NCI-H2081 (cell line): ENCODE measurements around the gene MAD1L1.

Source experiments
- DNase-seq, 2 experiments: peaks; one replicate each; lab custom pipeline; 2025; lab: John Stamatoyannopoulos, UW

MAD1L1 gene

DNA sequence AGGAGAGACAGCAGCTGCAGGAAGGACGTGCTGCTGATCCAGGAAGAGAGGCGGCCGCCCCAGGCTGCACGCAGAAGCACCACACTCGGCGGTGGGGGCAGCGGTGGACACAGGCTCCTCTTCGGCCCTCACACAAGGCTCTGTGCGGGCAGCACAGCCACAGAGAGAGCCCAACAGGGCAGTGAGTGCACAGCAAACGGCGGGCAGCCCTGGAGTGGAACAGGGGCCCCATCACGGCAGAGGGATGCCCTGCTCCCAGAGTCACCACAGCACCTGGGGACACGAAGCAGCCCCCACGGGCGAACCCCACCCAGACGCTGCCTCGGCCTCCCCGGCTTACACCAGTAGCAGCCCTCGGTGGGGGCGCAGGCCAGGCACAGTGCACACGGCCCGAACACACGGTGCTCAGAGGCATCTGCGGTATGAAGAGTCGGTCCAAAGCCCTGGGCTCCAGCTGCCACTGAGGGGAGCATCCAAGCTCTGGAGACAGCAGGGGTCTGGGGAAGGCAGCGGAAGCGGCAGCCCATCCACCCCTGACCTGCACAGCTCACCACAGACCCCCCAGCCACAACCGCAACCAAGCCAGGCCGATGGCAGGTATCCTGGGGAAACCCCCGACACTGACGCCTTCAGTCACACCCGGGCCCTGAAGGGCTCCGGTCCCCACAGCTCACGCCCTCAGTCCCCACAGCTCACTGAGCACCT lies 26.1 kb upstream of the MAD1L1 start:
- no peak for DNase-seq

DNA sequence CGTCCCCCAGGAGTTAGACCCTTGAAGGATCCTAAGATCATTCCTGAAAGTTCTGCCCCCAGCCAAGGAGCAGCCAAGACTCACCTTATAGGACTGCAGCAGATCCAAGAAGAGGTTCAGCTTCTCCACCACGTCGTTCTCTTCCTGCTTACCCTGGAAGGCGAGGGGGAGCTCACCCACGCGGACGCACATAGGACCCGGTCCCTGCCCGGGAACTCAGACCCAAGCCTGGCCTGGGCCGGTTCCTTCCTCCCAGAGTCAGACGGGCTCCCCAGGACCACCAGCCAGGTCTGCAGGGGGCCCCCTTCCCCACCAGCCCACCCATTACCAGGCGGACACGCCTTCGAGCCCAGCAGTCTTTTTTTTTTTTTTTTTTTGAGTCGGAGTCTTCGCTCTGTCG lies 24.9 kb upstream of the MAD1L1 start:
- DNase-seq = no peak

DNA sequence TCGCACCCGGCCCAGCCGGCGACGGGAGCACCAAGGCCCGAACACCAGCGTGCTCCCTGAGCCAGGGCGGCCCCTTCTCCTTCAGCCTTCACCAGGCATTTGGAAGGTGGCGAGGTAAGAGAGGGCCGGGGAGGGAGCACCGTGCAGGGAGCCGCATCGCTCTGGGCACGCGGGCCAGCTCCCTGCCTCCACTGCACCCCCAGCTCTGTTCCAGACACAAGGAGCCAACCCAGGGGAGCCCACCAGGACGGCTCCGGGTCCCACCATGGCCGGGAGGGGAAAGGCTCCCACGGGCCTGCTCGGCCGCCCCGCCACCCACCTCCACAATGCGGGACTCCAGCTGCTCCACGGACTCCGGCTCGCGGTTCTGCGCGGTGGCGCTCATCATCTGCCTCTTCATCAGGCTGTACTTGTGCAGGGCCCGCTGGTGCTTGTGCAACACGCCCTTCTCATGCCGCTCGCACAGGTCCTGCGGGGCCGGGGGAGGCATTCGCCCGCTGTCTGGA lies 24.4 kb upstream of the MAD1L1 start:
- no peak for DNase-seq

DNA sequence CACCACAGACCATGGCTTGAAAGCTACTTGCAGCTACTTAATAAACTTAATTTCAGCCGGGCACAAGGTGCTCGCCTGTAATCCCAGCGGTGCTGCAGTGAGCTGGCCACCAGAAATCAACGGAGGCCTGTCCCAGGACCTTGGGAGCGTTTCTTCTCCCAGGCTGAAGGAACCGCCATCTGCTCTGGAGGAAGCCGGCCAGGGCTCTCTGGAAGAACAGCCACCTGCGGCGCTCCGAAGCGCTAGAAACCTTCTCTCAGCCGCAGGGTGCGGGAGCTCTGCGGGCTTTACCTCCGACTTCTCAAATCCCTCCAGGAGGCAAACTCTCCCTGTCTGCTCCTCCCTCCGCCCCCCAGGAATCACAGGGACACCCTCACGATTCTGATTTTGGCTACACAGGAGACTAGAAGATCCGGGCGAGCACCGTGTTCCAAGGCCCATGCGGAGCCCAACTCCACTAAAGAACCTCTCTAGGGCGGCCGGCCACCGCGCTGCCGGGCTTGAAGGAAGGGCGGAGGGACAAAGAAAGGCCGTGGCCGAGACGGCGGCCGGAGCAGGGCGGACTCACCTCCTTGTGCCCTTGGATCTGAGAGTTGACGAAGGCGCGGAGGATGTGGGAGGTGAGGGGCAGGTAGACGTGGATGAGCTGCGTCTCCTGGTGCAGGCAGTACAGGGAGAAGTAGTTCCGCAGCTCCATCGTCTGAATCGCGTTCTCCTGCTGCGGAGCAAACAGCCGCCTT lies 23.7 kb upstream of the MAD1L1 start:
- no peak for DNase-seq

DNA sequence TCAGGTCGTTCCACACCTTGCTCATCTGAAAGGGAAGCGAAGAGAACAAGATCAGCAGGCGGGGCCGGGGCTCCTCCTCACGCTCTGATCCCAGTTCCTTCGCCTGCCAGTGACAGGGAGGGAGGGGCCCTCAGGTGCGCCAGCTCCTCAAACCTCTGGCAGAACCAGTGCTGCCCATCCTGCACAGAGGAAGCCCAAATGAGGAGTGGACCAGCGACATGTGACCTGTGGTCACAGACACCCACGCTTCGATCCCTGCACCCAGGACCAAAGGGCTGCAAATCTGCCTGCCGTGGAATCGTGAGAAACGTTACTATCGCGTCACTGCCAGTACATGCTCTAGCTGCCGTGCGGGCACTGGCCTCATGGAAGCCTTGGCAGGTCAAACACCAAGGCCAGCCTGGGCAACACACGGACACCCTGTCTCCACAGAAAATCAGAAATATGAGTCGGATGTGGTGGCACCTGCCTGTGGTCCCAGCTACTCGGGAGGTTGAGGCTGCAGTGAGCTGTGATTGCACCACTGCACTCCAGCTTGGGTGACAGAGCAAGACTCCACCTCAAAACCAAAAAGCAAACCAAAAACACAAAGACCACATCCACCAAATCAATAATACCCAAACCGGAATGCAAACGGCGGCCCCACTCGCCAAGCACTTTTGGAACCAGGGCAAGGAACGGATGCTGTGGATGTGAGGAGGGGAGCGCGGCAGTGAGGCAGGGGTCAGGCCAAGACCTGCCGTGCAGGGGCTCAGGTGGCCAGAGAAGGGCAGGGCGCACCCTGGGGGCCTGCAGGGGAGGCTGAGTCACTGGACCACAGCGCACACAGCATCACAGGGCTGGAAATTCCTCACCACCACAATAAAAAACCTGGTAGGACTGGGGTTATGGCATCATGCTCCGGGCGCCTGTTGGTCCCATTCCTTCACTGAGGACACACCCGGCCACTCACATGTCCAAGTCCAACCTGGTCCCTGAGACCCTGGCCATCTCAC lies 22.7 kb upstream of the MAD1L1 start:
- no peak for DNase-seq

DNA sequence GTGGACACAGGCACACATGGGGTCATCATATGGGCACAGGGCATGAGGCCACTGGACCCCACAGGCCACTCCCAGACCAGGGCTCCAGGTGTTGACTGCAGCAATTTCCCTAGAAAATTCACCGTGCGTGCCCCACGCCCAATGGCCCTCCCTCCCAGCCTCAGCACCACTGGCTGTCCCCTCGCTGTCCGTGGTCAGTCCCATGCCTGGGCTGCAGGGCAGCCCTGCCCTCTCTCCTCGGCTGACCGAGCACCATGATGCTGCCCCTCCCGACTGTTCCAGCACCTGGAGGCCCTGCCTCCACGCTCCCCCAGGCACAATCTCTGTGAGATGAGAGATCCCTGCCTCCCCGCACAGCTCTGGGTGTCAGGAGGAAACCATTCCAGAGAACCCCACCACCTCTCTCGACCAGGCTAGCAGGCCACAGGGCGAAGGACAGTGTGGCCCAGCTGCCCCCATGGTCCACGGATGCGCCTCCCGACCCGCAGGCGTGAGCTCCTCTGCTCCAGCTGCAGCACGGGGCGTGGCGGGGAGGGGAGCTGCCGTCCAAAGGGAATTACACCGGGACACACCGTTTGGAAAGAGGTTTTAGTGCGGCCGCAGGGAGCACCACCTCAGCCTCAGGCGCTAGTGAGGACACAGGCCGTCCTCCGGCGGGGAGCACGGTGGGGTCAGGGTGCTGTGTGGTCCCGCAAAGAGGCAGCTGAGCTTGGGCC lies 21.8 kb upstream of the MAD1L1 start:
- no peak for DNase-seq

DNA sequence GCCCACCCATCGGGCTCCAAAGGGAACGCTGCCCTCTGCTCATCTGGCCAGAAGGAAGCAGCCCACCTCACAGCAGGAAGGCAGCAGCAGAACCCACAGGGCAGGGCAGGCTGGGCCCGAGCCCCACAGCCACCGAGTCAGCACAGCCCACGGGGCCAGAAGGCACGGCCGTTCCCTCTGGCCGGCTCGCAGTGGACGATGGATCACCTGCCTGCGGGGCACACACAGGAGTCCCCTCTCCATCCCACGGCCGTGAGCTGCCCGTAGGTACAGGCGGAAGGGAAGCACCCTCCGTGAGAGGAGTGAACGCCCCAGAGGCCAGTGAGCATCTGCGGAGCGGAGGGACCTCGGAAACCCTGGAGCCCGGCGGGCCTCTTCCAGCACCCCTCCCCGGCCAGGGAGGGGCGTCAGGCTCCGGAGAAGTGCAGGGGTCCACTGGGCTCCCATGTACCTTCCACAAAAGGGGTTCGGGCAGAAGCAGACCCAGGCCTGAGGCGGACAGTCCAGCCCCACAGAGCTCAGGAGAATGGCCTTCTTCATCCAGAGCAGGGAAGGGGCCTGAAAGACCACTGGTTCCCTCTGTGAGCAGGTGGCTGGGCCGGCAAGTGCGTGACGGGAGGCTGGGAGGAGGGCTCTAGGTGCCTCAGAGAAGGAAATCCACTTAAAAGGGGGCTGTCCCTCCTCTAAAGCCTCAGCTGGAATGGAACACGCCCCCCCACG lies 20.9 kb upstream of the MAD1L1 start:
- no peak for DNase-seq

DNA sequence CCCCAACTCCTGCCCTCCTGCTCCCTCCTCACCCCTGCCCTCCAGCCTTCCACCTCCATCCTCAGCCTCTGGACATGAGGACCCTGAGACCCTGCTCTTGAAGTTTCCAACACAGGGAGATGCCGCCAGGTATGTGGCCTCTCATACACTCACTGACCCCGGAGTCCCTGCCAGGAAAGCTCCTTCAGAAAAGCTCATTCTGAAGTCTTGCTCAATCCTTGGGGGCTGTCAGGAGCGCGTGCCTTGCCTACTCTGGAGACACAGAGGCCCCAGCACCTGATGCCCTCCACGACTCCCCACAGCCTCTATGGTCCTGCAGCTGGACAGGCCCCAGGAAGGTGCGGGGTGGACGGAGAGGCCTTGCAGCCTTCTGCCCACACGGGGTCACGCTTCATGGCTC lies 20.3 kb upstream of the MAD1L1 start:
- no peak for DNase-seq

DNA sequence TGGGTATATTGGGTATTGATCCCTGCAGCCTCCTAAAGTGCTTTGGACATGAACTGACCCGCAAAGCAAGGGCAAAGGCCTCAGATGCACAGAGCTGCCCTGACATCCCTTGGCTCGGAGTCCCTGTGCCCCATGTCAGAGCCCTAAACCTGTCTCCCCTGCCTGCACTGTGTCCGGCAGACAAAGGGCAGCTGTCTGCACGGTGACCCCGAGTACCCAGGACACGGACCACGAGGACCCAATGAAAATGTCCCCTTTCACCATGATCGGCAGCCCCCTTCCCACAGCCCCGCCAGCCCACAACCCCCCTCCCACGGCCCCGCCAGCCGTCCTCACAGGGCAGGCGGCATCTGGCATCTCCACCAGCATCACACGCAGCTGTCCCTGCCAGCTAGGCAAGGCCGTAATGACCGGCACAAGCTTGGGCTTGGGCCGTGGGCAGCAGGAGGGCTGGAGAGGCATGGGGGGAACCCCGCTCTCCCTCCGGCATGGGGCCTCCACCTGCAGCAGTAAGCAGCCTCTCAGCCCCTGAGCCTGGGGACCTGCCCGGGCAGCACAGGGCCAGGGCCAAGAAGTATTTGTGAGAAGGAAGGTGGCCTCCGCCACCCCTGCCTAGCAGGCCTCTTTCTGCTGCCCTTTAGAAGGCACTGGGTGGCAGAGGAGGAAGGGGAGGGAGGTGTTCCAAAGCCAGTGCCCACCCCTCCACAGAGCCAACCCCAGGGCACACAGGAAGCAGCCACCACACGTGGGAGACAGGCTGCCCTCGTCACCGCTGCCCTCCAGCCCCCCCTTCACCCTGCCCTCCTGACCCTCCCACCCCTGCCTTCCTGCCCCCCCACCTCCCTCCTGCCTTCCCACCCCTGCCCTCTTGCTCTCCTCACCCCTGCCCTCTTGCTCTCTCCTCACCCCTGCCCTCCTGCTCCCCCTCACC lies 19.4 kb upstream of the MAD1L1 start:
- no peak for DNase-seq

DNA sequence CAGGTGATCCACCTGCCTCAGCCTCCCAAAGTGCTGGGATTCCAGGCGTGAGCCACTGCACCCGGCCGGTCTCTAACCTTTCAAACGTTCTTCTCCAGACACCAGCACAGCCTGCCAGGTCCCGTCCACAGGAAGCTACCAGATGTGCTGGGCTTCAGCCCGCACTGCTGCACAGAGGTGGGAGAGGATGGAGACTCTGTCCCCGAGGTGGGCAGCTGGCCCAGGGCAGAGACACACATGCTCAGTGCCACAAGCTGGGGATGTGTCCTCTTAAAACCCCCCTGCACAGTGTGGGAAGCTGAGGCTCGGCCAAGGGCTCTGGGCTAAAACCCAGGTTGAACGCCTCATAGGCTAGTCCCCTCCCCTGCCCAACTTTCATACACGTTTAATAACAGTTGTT lies 18.6 kb upstream of the MAD1L1 start:
- no peak for DNase-seq

DNA sequence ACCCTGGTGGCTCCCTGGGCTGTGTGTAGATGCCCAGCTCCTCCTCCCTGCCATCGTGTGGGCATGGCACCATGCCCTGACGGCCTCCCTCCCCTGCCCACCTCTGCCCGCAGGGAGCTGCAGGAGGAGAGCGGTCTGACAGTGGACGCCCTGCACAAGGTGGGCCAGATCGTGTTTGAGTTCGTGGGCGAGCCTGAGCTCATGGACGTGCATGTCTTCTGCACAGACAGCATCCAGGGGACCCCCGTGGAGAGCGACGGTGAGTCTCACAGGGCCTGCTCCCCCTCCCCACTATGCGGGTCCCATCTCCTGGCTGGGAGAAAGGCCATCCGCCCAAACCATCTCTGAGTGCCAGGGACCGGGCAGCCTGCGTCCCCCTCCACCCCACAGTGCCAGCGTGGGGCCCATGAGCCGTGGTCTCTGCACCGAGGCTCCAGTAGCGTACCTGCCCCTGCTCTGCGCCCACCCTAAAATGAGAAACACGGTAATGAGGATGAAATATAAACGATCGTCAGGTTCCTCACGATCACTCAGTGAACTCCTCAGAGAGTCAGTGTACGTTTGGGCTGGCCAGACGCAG lies 17.1 kb upstream of the MAD1L1 start:
- no peak for DNase-seq

DNA sequence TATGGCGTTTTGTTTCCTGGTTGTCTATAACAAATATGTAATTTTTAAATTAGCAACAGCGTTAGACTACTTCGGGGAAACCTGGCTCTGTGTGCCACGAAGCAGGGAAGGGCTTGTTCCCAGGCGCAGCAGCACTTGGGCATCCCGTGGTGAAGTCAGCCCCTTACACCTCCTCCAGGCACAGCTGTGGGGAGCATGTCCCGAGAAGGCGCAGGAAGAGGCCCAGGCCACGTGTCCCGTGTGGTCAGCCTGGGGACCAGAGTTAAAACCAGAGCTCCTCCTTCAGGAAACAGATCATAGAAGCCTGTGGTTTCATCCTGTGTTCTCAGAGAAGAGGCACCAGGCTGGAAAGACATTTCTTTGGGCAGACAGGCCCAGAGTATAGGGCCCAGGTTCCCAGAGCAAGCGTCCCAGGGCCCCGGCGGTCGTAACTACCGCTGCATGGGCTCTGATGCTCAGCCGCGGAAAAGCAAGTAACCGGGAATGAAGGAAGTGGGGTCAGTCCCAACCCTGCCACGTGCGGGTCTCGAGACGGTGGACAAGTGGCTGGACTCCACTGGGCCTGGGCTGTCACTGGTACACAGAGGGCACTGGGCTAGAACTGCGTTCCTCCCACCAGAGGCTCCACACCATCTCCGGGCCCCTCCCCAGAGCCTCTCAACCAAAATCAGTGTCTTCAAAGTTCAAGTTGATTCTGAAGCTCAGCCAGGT lies 16.4 kb upstream of the MAD1L1 start:
- no peak for DNase-seq

DNA sequence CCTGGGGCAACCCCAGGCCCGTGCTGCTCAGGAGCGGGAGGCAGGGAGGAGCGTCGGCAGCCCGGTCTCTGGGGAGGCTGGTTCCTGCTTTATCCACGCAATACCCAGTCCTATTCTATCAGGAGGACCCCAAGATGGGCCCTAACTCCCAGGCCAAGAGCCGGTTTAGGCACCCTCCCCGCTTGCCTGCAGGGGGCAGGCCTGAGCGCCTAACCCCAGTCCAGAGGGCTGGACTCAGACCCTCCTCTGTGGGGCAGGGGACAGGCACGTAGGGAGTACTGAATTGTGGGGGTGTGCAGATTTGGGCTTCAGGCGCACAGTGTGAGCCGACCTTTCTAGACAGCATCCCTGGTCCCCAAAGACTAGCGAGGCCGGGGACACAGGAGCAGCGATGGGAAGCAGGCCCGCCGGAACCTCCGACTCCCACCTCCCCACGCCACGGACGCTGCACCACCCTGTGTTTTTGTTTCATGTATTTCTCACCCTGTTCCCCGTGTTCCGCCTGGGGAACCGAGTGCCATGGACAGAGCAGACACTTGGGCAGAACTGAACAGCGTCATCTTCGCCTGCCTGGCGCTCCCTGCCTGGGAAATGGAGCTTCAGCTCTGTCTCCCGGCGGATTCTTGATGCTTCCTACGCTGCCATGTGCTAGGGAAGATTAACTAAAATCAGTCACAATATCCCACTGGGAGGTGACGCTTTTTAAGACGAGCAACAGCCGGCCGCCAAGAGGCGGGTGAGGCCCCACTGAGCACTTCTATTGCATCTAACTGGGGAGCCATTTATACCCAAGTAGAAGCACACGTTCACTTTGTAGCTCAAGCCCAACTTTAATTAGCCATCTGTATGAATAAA lies 14.6 kb upstream of the MAD1L1 start:
- no peak for DNase-seq

DNA sequence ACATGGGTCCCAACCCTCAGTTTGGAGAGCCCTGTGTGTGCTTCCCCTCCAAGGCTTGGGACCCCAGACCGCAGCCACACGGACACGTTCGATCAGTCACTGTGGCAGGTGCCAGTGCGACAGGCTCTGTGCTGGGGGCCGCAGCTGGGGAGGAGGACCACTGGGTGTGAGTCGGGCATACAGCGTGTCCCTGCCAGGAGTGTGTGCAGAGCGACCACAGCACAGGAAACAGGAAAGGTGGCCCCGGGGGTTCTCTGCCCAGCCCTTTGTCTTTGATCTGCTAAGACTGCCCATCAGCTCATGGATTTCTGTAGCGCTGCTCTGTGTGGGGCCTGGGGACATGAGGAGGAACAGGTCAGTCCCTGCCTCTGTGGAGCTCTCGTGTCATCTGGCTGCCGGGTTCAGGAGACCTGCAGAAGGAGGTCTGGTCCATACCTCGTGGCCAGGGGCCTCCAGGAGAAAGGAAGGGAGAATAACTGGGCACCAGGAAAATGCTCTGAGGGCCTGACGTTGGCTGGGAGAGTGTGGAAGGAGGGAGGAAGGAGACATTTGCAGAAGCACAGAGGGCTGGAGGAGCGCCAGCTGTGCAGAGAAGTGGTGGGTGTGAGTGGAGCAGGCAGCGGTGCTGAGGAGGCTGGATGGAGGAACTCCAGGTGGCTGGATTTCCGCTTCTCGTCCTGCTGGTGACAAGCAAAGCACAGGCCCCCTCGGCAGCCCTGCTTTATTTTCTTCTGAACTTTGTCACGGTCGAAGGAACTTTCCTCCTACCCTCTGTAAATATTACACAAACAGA lies 13.3 kb upstream of the MAD1L1 start:
- no peak for DNase-seq

DNA sequence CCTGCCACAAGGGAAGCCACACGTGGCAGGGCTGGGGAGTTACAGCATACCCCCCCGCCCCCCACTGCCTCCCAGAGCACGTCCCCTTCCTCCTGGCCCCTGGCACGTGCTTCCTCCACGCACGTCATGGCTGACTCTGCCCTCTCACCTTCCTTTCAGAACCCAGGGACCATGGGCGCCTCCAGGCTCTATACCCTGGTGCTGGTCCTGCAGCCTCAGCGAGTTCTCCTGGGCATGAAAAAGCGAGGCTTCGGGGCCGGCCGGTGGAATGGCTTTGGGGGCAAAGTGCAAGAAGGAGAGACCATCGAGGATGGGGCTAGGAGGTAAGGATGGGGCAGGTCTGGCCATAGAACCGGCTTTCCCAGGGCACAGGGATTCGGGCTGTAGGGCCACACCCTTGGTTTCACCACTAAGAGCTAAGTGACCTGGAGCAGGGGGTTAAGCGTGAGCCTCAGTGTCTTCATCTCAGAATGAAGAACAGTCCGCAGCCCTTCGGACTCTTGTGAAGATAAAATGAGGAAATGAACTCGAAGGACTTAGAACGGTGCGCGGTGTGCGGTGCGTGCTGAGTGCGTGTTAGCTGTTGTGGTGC lies 11.8 kb upstream of the MAD1L1 start:
- no peak for DNase-seq

DNA sequence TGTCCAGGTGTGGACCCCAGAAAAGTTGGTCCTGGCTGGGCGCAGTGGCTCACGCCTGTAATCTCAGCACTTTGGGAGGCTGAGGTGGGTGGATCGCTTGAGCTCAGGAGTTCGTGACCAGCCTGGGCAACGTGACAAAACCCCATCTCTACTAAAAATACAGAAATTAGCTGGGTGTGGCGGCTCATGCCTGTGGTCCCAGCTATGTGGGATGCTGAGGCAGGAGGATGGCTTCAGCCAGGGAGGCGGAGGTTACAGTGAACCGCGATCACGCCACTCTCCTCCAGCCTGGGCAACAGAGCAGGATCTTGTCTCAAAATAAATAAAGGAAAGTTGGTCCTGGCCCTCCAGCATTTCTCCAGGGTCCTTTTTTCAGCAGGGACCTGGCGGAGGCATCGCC lies 10.7 kb upstream of the MAD1L1 start:
- no peak for DNase-seq
